Panc1 (cell line): ENCODE data around the gene BCL11B.

ENCODE experiments used
- POLR2AphosphoS5 ChIP-seq: IDR thresholded peaks from 2 replicates; pipeline ENCODE4 v1.6.1; 2012; ENCODE audit warnings: mild to moderate bottlenecking, low read depth, low read length, moderate library complexity
- SIN3A ChIP-seq: IDR thresholded peaks from 2 replicates; pipeline ENCODE4 v1.6.1; 2012; ENCODE audit warnings: low read depth, mild to moderate bottlenecking, low read length, moderate library complexity, borderline replicate concordance; ENCODE audit not compliant: insufficient read depth
- TCF7L2 ChIP-seq: IDR thresholded peaks from 2 replicates; pipeline ENCODE4 v1.6.1; 2011; ENCODE audit warnings: mild to moderate bottlenecking, low read depth, low read length, inconsistent platforms
- TF ChIP-seq, protein P1 (sequence below): fragments of 450-650 bp; IDR thresholded peaks from 2 replicates; pipeline ENCODE4 v1.5.1; 2017; ENCODE audit warnings: mild to moderate bottlenecking
- TF ChIP-seq, protein P2 (sequence below), 2 experiments: IDR thresholded peaks; 2 replicates each; pipeline ENCODE4 v1.6.1; 2011 to 2012; ENCODE audit warnings: low read depth in 2 of 2, control low read depth in 1 of 2, low read length in 1 of 2, mild to moderate bottlenecking in 1 of 2, moderate library complexity in 1 of 2; ENCODE audit not compliant: insufficient read depth in 1 of 2

DNA sequence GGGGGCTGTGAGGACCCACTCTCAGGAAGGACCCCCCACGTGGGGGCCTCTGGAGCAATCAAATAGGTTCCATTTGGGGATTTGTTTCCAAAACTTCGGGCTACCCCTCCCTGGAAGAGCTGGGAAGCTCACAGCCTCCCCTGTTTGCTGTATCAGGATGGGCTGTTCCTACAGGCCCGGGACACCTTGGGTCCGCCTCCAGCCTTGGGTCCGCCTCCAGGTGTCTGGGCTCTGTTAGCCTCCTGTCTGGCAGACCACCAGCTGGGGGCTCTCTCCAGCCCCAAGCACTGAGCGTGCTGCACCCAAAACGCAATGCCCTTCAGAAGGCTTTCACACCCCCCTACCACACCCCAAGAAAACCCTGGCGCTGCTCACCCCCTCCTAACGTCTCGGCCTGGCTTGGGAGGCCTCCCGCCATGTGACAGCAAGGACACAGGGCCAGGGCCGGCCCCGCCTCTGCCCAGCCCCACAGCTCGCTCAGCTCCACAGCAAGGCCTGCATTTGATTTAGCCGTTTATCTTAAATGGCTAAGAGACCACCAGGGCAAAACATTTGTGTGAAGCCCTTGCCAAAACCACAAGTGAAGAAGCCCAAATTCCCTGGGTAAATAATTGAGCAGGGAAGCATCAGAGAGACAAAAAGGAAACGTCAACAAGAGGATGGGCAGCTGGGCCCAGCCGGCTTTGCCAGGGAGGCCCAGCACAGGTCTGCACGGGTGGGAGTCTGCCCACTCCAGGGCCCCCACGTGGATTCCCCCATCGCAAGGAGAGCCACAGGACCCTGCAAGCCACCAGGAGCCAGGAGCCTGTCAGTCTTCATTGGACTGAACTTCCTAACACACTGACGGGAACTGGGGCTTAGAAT, 39.9 kb downstream of the BCL11B start:
- TF ChIP-seq, protein P1, sequence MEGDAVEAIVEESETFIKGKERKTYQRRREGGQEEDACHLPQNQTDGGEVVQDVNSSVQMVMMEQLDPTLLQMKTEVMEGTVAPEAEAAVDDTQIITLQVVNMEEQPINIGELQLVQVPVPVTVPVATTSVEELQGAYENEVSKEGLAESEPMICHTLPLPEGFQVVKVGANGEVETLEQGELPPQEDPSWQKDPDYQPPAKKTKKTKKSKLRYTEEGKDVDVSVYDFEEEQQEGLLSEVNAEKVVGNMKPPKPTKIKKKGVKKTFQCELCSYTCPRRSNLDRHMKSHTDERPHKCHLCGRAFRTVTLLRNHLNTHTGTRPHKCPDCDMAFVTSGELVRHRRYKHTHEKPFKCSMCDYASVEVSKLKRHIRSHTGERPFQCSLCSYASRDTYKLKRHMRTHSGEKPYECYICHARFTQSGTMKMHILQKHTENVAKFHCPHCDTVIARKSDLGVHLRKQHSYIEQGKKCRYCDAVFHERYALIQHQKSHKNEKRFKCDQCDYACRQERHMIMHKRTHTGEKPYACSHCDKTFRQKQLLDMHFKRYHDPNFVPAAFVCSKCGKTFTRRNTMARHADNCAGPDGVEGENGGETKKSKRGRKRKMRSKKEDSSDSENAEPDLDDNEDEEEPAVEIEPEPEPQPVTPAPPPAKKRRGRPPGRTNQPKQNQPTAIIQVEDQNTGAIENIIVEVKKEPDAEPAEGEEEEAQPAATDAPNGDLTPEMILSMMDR, result no peak
- TF ChIP-seq, protein P2, sequence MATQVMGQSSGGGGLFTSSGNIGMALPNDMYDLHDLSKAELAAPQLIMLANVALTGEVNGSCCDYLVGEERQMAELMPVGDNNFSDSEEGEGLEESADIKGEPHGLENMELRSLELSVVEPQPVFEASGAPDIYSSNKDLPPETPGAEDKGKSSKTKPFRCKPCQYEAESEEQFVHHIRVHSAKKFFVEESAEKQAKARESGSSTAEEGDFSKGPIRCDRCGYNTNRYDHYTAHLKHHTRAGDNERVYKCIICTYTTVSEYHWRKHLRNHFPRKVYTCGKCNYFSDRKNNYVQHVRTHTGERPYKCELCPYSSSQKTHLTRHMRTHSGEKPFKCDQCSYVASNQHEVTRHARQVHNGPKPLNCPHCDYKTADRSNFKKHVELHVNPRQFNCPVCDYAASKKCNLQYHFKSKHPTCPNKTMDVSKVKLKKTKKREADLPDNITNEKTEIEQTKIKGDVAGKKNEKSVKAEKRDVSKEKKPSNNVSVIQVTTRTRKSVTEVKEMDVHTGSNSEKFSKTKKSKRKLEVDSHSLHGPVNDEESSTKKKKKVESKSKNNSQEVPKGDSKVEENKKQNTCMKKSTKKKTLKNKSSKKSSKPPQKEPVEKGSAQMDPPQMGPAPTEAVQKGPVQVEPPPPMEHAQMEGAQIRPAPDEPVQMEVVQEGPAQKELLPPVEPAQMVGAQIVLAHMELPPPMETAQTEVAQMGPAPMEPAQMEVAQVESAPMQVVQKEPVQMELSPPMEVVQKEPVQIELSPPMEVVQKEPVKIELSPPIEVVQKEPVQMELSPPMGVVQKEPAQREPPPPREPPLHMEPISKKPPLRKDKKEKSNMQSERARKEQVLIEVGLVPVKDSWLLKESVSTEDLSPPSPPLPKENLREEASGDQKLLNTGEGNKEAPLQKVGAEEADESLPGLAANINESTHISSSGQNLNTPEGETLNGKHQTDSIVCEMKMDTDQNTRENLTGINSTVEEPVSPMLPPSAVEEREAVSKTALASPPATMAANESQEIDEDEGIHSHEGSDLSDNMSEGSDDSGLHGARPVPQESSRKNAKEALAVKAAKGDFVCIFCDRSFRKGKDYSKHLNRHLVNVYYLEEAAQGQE (IDR thresholded peaks at IDR 0.05; ENCODE audit: insufficient read depth in 1 of 2, low read depth in 2 of 2, low read length in 1 of 2), result no peak
- TF ChIP-seq POLR2AphosphoS5 (no peak), SIN3A (no peak), TCF7L2 (no peak)
